IPS-NIHi7 (cell line): Measurements from ENCODE around the gene SEPTIN2.
"Not testable (repeated sequence)": the region's sequence is repeated elsewhere in the genome, so short reads cannot be mapped to it uniquely, and the experiment has no call there.

Experiments
- DNase-seq: peaks from one replicate; pipeline ENCODE4 v3.0.0; 2012; ENCODE audit warnings: mixed read lengths; ENCODE audit errors: extremely low spot score

The SEPTIN2 gene

DNA sequence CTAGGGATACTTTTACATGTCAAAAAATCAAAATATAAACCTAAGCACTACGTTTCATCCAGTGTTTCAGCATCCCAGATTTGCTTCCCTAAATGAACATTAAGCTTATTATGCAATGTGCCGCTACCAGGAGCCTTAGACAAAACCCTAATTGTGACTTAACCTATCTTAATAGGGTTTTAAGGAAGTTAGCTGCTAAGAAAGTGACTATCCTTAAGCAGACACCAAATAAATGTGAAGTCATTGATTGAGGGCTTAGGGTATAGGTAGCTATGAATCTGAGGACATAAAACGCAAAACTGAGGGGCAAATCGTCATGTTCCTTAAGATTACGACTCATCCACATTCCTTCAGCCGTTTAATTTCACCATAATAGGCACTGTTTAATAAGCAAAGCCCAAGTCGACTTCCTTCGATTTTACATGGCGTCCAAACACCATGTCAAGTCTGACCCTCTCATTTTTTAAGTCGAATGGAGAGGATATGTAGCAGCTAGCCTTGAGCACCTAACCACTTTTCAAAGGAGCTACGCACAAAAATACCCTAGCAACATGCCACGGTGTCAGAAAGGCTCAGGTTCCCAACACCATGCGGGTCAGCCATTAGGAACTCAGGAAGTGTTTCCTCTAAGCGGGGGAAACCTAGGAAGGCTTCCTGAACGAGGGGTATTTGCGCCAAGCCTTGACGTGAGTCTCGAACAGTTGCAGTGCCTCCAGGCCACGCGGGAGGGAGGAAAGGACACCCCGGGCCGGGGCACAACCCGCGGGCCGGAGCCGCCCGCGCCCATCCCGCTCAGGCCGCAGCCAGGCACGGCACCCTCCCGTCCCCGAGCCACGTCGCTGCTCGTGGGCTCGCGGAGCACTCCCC is 1.3 kb upstream of the SEPTIN2 start:
- no peak for DNase-seq

DNA sequence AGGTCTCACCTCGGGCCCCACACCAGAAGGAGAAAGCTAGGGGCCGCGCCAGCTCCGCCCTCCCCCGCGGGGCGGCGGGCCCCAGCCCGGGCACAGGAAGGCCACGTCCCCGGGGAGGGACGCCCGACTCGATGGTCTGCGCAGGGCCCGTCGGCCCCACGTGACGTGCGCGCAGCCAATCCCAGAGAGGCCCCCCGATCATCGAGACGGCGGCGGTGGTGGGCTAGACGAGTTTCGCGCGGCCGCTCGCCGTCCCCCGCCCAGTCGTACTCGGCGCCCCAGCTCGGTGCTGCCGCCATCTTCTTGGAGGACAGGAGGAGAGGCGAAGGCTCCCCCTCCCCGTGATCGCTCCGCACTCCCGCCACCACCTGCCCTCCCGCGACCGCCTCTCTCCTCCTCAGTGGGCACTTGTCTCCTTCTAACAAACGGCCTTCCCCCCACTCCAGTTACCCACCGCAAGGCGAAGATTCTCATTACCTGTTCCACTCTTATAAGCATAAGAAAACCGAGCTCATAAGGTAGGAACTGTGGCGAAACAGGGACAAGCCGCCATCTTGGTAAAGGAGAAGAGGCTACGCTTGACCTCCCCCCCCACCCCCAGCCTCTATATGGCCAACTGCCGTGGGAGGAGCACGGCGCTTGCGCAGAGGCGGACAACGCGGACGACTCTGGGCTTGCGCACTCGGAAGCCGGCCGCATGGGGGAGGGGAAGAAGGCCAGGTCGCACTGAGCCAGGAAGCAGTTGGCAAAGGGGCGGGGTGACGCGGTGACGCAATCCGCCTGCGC is 439 bp upstream of the SEPTIN2 start, which contains the start of gene HDLBP:
Gene HDLBP (minus strand): TSS at position 580 of the 786 bp plus-strand sequence. CDS start 48,803 bp downstream, outside the sequence.
- peak; percentile 98 for DNase-seq

GRCh38 chr2:241316825-241317224 is 1.1 kb downstream of the SEPTIN2 start:
- no peak for DNase-seq

DNA sequence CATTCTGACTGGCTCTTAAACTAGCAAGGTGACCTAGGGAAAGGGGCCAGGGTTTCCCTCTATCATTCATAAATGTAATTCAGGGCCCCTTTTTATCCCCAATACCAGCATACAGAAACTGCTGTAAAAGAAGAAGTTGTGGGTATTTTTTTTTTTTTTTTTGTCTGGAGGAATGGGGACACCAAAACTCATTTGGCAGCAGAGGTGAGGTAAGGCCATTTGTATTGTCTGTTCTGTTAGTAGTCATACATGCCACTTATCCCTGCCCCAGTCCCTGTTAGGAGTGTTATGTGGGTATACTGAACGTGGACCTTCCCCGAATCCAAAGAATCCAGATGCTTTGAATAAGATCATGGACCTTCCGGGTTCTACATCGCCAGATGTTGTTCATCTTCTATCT is 1.7 kb downstream of the SEPTIN2 start:
- DNase-seq, result no peak

DNA sequence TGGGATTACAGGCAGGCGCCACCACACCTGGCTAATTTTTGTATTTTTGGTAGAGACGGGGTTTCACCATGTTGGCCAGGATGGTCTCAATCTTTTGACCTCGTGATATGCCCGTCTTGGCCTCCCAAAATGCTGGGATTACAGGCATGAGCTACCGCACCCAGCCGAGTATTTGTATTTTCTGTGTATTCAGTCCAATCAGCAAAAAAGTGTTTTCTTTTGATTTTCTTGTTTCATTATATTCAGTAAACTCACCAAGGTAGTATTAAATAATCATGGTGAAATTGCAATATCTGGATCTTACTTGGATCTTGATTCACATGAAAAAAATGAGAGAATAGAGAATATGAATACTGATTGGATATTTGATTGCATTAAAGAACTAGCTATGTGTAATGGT is 3.1 kb downstream of the SEPTIN2 start:
- not testable (repeated sequence) for DNase-seq

DNA sequence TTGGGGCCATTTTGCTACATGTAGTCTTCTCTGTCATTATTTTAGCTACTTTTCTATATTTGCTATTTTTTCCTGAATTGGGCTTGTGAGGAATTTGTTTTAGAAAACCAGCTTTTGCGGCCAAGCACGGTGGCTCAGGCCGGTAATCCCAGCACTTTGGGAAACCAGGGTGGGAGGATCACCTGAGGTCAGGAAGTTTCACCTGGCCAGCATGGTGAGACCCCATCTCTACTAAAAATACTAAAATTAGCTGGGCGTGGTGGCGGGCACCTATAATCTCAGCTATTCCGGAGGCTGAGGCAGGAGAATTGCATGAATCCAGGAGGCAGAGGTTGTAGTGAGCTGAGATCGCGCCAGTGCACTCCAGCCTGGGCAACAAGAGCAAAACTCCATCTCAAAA is 4.7 kb downstream of the SEPTIN2 start:
- no peak for DNase-seq

- DNase-seq, result no peak
Observed at GRCh38 chr2:241321033-241321432, 5.3 kb downstream of the SEPTIN2 start.

GRCh38 chr2:241321886-241322285 is 6.2 kb downstream of the SEPTIN2 start:
- DNase-seq, result no peak

DNA sequence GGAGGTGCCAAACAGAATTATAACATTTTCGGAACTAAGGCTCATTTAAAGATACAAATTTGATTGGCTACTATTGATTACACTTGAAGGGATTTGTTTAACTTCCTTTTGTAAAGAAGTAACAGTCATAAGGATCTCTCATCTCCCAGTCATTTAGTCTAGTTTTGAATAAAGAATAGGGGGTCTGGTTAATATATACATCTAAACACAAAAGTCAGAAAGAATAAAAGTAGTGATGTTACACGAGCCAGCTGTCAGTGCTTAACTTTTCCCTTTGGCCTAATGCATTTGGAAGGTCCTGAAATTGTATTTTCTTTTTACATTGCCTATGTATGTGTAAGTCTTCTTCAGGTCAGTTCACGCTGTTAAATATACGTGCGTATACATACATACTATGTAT is 8.1 kb downstream of the SEPTIN2 start:
- no peak for DNase-seq

- no peak for DNase-seq
Observed at GRCh38 chr2:241324775-241325174, 9.1 kb downstream of the SEPTIN2 start.

DNA sequence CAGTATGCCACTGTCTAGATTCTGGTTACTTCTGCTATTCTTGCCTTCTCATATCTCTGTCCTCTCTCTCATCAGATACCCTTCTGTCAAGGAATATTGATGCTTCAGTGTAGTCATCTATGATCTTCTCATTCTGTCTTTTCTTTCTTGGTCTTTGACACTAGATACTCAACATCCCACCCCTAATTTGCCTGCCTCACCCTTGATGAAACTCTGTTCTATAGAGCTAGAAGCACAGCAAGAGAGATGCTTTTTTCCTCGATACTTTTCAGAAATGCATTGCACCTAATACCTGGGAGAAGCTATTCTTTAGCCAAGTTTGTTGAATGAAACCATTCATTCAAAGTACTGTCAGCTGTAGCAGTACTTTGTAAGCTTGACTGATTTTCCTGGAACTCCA is 9.5 kb downstream of the SEPTIN2 start:
- no peak for DNase-seq

GRCh38 chr2:241329669-241330615 is 14.2 kb downstream of the SEPTIN2 start:
- DNase-seq, result no peak

GRCh38 chr2:241330616-241330981 is 14.9 kb downstream of the SEPTIN2 start:
- no peak for DNase-seq

DNA sequence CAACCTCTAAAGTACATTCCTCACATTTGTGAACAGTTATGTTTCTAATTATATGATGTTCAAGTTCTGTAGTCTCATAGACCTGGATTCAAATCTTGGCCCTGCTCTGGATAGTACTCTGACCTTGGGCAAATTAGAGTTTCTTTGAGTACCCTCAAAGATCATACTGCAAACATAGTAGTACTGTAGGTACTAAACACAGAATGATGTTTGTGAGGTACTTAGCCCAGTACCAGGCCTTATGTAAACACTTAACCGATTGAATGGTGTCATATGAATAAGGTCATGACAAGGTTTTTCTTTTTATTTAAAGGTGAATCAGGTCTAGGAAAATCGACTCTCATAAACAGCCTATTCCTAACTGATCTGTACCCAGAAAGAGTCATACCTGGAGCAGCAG is 19.1 kb downstream of the SEPTIN2 start:
- DNase-seq, result no peak

DNA sequence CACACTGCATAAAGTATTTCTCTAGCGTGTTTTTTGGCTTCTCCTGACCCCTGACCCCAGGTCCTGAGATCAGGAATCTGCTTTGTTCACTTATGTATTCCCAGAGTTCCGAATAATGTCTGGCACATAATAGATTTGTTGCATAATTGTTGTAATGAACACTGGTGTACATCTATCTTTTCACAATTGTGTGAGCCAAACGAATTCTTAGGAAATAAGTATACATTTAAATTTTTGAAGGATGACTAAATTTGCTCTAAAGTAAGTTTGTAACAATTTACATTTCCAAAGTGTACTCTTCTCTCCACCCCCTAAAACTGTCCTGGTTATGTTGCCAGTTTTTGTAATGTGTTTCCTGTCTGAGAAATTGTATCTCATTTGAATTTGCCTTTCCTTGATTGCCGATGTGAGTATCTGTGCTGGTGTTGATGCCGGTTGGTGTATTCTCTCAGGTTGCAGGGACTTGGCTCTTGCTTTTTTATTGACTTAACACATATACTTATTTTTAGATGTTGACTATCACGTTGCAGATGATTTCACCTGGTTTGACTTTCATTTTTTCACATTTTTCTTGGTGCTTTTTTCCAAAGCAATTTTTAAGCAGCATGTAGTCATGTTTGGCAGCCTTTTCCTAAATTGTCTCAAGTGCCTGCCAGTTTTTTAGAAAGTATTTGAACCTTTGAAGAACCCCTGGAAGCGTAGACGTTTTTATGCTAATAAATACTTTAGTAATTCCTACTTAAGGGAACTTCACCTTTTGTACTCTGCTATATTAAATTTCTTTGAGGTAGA is 24.3 kb downstream of the SEPTIN2 start:
- no peak for DNase-seq

DNA sequence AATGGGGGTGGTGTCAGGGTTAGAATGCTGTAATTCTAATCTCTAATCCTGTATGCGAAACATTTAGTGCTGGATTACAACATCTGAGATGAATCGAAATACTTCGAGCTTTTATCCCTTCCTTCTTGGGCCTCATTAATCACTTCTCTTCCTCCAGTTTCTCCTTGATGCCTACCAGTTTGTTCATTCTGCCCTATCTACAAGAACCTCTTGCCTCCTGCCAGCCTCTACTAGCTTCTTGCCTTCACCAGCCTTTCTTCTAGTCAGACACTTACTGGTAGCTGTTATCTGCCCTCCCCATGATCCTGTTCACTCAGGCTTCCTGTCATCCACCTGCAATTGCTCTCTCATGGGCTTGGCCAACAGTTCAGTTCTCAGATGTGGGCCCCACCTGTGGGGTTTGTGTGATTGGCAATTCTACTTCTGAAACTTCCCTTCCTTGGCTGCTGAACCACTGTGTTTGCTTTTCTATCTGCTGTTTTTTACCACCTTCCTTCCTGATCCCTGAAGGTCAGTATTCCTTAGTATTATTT is 25.0 kb downstream of the SEPTIN2 start:
- no peak for DNase-seq

DNA sequence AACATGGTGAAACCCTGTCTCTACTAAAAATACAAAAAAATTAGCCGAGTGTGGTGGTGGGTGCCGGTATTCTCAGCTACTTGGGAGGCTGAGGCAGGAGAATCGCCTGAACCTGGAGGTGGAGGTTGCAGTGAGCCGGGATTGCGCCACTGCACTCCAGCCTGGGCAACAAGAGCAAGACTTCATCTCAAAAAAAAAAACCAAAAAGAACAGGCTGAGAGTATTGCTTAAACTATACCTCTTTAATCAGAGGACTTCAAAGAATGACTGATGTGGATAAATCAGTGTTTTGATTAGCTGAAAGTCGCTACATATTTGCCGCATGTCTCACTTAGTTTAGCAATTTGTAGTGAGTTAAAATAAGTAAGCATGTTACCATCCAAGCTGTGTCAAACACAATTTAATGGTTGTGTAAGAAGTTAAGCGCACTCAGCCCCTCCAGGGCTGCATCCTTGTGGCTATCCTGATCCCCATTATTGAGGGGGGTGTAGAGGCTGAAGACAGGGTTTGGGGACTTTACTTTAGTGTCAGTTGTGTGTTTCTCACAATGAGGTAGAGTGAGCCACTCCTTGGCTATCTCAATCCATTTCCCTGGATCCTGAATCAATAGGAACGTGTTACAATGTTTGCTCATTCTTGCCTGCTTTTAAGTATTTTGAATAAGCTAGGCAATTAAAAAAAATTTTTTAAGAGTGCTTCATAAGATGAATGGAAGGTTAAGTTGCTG is 29.4 kb downstream of the SEPTIN2 start:
- no peak for DNase-seq

DNA sequence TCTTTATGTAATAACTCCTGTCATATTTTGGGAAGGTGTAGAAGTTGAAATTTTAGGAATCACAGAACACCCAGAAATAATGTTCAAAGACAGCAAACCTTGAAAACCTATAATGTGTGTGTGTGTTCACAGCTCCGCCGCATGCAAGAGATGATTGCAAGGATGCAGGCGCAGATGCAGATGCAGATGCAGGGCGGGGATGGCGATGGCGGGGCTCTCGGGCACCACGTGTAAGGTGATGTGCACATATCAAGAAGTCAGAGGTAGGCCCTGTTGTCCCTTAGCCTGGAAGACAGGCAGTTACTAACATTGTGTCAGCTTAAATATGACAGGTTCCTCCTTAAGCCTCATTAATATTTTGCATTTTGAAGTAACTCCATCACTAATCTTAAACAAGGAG is 34.2 kb downstream of the SEPTIN2 start:
- no peak for DNase-seq

- no peak for DNase-seq
Observed at GRCh38 chr2:241350530-241350877, 34.8 kb downstream of the SEPTIN2 start.
